HFFc6 (cell line): ENCODE results near the gene CRACR2A. TPM values are rescaled to one million over a fixed set of nuclear protein-coding genes. Genes with fewer than 3 reads are reported as not detected.

Experiments
- DNase-seq: peaks from one replicate; pipeline ENCODE4 v3.0.0-alpha.2; 2018
- H3K27ac Mint-ChIP-seq: 2 replicates; pipeline ENCODE4 v1.8.0; 2020; ENCODE audit warnings: mild to moderate bottlenecking, mixed read lengths
- H3K27me3 Mint-ChIP-seq: 2 replicates; pipeline ENCODE4 v1.8.0; 2021; ENCODE audit warnings: mild to moderate bottlenecking, moderate library complexity, mixed read lengths; ENCODE audit not compliant: insufficient read depth
- H3K36me3 Mint-ChIP-seq: 2 replicates; pipeline ENCODE4 v1.8.0; 2021; ENCODE audit warnings: low read depth, mixed read lengths
- H3K4me1 Mint-ChIP-seq: 2 replicates; pipeline ENCODE4 v1.8.0; 2020; ENCODE audit warnings: low read depth, mixed read lengths
- H3K4me3 Mint-ChIP-seq: 2 replicates; pipeline ENCODE4 v1.8.0; 2020; ENCODE audit warnings: mild to moderate bottlenecking, moderate library complexity, mixed read lengths
- H3K9me3 Mint-ChIP-seq: 2 replicates; pipeline ENCODE4 v1.8.0; 2020; ENCODE audit warnings: mild to moderate bottlenecking, mixed read lengths
- total RNA-seq, 6 experiments: library from RNA; stranded (reverse); fragmentation: NEBNext Ultra II Directional; extraction: Animal tissue kit (Norgen Biotek cat#: 25700); gene quantifications; 2 replicates in 1 of 6; 3 replicates in 5 of 6; pipeline ENCODE4 v1.2.3, GENCODE V29; 2021
- TF ChIP-seq, protein P1 (sequence below): fragments of 200-600 bp; sonication (generic); IDR thresholded peaks from 2 replicates; pipeline ENCODE4 v1.5.0; 2021; ENCODE audit warnings: antibody characterized with exemption, mild to moderate bottlenecking

The CRACR2A gene
- total RNA-seq, 6 experiments from 2014 or later = 0.13 to 0.37 (median 0.18) TPM

DNA sequence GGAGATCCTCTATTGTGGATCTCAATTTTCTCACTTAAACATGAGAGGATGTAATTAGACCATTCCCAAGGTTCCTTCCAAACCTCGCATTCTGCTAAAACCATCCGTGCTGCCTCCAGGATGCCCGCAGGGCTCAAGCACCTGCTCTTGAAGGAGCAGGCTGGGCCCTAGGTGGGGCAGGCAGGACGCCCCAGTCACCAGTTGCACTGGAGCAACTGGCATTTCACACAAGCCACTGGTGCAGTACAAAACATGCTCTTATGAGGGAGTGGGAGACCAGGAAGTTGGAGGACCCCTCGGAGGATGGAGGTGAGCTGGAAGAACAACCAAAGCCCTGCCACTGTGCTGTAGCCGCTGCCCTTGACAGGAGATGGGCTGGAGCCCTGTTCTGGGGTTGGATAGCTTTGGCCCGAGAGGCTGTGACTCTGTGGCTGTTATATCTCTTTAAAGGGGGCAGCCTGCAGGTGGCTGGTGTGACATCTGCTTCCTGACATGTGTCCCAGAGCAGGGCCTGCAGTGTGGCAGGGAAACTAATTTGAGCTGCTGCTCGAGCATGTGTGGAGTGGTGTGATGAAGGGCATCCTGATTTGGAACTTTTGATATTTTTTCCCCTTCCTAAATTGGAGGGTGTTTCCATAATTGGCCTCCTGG is 122.2 kb downstream of the CRACR2A start:
- DNase-seq = no peak
- Mint-ChIP-seq H3K36me3 (no peaks in the 10 kb centered on the region), H3K4me1 (peaks cover 6% of the 10 kb centered on the region; the same call in 1 of the 2 replicates), H3K4me3 (no peak overlapping the region), H3K27ac (no peak overlapping the region), H3K27me3 (peaks cover 34% of the 10 kb centered on the region), H3K9me3 (no peaks in the 10 kb centered on the region)
- TF ChIP-seq, protein P1, sequence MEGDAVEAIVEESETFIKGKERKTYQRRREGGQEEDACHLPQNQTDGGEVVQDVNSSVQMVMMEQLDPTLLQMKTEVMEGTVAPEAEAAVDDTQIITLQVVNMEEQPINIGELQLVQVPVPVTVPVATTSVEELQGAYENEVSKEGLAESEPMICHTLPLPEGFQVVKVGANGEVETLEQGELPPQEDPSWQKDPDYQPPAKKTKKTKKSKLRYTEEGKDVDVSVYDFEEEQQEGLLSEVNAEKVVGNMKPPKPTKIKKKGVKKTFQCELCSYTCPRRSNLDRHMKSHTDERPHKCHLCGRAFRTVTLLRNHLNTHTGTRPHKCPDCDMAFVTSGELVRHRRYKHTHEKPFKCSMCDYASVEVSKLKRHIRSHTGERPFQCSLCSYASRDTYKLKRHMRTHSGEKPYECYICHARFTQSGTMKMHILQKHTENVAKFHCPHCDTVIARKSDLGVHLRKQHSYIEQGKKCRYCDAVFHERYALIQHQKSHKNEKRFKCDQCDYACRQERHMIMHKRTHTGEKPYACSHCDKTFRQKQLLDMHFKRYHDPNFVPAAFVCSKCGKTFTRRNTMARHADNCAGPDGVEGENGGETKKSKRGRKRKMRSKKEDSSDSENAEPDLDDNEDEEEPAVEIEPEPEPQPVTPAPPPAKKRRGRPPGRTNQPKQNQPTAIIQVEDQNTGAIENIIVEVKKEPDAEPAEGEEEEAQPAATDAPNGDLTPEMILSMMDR = no peak

DNA sequence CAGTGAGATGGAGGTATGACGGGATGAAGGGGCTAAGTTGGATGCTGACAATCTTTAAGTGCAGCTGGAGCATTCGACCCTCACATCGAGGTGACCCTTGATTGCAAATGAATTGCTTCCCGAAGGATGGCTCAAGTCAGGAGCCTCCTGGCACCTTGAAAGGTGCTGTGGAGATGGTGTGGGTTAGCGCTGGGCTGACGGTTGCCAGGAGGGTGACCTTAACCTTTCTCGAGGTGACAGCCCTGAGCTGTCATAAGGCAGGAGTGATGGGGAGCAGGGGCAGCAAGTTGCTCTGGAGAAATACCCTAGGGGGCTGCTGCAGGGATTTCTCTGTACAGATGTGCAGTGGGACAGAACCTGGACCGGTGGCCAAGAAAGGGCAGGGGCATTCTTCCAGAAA is 122.8 kb downstream of the CRACR2A start:
- TF ChIP-seq, protein P1 = no peak
- H3K27ac Mint-ChIP-seq = no peak overlapping the region
- H3K4me1 Mint-ChIP-seq = peaks cover 6% of the 10 kb centered on the region; the same call in 1 of the 2 replicates
- DNase-seq = no peak
- peaks cover 35% of the 10 kb centered on the region for H3K27me3 Mint-ChIP-seq
- H3K4me3 Mint-ChIP-seq = no peak overlapping the region
- H3K36me3 Mint-ChIP-seq = no peaks in the 10 kb centered on the region
- H3K9me3 Mint-ChIP-seq = no peaks in the 10 kb centered on the region

DNA sequence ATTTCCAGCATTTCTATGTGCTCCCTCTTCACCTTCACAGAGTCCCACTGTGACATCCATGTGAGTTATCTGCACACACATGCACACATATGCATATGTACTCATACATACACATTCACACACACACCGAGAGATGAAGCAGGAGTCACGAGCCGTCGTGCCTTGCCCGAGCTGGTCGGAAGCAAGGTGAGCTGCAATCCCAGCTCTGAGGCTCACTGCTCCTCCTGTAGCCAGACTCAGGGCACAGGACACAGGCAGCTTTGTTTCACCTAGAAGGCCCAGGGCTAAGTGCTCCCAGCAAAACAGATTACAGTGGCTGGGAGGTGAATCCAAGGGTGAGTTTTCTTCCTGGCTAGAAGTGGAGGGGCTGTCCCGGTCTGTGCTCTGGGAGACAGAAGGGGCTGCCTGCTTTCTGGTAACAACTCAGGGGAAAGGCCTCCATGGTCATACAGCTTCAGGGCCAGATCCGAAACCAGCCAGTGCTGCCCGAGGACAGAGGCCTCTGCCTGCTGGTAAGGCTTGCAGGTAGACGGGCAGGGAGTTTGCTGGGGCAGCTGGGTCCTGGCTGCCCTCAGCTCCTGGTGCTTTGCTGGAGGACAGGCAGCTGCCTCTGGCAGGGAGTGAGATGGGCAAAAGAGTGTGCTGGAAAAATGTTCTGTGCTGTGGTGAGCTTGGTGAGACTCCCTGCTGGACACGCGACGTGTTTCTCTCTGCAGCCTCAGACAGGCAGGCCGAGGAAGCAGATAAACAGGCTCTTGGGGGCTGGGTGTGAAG is 123.7 kb downstream of the CRACR2A start:
- H3K9me3 Mint-ChIP-seq = no peaks in the 10 kb centered on the region
- no peaks in the 10 kb centered on the region for H3K36me3 Mint-ChIP-seq
- TF ChIP-seq, protein P1 = no peak
- H3K27ac Mint-ChIP-seq = no peak overlapping the region
- no peak for DNase-seq
- H3K27me3 Mint-ChIP-seq = peaks cover 35% of the 10 kb centered on the region
- peaks cover 6% of the 10 kb centered on the region; the same call in 1 of the 2 replicates for H3K4me1 Mint-ChIP-seq
- H3K4me3 Mint-ChIP-seq = no peak overlapping the region

DNA sequence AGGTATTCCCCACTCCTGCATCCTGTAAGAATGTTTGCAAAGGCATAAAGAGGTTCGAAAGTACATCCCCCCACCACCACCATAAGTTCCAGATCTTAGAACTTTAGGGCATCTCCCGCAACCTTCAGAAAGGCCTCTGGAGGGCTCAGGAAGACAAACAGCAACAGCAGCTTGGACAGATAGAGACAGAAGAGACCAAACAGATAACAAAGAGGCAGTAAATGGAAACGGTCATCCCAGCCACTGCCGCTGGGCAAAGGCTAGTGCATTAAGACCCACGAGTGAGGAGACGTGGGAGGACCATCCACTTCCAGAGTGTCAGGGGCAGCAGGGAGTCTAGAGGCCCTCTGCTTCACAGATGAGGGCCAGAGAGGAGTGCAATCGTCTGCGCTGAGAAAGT is 124.3 kb downstream of the CRACR2A start:
- no peak overlapping the region for H3K27ac Mint-ChIP-seq
- no peak for DNase-seq
- TF ChIP-seq, protein P1 = no peak
- H3K36me3 Mint-ChIP-seq = no peaks in the 10 kb centered on the region
- H3K4me1 Mint-ChIP-seq = peaks cover 6% of the 10 kb centered on the region; the same call in 1 of the 2 replicates
- no peak overlapping the region for H3K4me3 Mint-ChIP-seq
- no peaks in the 10 kb centered on the region for H3K9me3 Mint-ChIP-seq
- peaks cover 33% of the 10 kb centered on the region for H3K27me3 Mint-ChIP-seq

DNA sequence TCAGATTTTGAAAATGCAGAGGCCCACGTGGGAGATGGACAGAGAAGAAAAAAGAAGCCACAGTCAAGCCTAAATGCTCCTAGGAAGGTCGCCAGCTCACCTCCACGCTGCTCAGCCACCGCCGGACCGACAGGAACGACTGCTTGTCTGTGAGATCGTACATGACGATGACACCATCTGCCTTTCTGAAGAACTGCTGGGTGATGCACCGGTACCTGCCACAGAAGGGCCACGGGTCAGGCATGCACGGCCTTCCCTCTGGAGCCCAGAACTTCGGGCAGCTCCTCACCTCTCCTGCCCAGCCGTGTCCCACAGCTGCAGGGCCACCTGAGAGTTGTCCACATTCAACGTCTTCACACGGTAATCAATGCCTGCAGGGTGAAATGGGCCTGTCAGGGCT is 125.6 kb downstream of the CRACR2A start:
- Mint-ChIP-seq H3K36me3 (no peaks in the 10 kb centered on the region), H3K4me3 (no peak overlapping the region), H3K27ac (no peak overlapping the region), H3K4me1 (no peaks in the 10 kb centered on the region), H3K9me3 (no peaks in the 10 kb centered on the region), H3K27me3 (peaks cover 35% of the 10 kb centered on the region)
- TF ChIP-seq, protein P1 = no peak
- DNase-seq = no peak
